Stimulated activated naive B cell treated with anti-CD40 and anti-IgM and Interleukin-4, amounts not matched to agents 10 μg/mL and 1 μg/mL and 100 μg/mL, for 72 hours (primary cell): ENCODE measurements around the gene FAM50B.
"Not testable (repeated sequence)": the region's sequence is repeated elsewhere in the genome, so short reads cannot be mapped to it uniquely, and the experiment has no call there.

Source experiments
- ATAC-seq, 2 donors: fragments of 150-1000 bp; cut with Tn5 transposase; replicated peaks; 2 replicates each; pipeline ENCODE4 v1.10.0; 2021; ENCODE audit warnings: moderate library complexity in 1 of 2
- DNase-seq: peaks from one replicate; pipeline ENCODE4 v3.0.0; 2021
- H3K27ac Mint-ChIP-seq: one replicate; pipeline ENCODE4 v1.8.0; 2022; ENCODE audit warnings: mild to moderate bottlenecking, mixed read lengths
- H3K27me3 Mint-ChIP-seq, 2 donors: one replicate each; pipeline ENCODE4 v1.8.0; 2022; ENCODE audit warnings: mixed read lengths in 2 of 2
- H3K36me3 Mint-ChIP-seq, 2 donors: one replicate each; pipeline ENCODE4 v1.8.0; 2022; ENCODE audit warnings: mixed read lengths in 2 of 2, mild to moderate bottlenecking in 1 of 2
- H3K4me1 Mint-ChIP-seq, 2 donors: one replicate each; pipeline ENCODE4 v1.8.0; 2022; ENCODE audit warnings: mixed read lengths in 2 of 2, mild to moderate bottlenecking in 1 of 2
- H3K4me3 Mint-ChIP-seq, 2 donors: one replicate each; pipeline ENCODE4 v1.8.0; 2022; ENCODE audit warnings: mild to moderate bottlenecking in 2 of 2, mixed read lengths in 2 of 2, moderate library complexity in 1 of 2
- H3K9me3 Mint-ChIP-seq, 2 donors: one replicate each; pipeline ENCODE4 v1.8.0; 2022; ENCODE audit warnings: mixed read lengths in 2 of 2, mild to moderate bottlenecking in 1 of 2

The FAM50B gene

DNA sequence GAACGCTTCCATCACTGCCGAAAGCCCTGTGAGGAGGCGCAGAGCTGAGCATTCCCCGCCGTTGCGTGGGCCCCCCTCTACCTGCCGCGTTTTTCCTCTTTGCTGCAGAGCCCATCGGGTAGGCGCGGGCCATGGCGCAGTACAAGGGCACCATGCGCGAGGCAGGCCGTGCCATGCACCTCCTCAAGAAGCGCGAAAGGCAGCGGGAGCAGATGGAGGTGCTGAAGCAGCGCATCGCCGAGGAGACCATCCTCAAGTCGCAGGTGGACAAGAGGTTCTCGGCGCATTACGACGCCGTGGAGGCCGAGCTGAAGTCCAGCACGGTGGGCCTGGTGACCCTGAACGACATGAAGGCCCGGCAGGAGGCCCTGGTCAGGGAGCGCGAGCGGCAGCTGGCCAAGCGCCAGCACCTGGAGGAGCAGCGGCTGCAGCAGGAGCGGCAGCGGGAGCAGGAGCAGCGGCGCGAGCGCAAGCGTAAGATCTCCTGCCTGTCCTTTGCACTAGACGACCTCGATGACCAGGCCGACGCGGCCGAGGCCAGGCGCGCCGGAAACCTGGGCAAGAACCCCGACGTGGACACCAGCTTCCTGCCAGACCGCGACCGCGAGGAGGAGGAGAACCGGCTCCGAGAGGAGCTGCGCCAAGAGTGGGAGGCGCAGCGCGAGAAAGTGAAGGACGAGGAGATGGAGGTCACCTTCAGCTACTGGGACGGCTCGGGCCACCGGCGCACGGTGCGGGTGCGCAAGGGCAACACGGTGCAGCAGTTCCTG, 693 bp downstream of the FAM50B start:
- ATAC-seq (peak in 1 of 2 donors; percentile 13), DNase-seq (no peak)
- Mint-ChIP-seq H3K36me3 (peaks cover 4 to 14% of the 10 kb centered on the region in 2 donors), H3K4me1 (peaks cover 14 to 42% of the 10 kb centered on the region in 2 donors), H3K9me3 (peaks cover 0 to 2% of the 10 kb centered on the region in 2 donors), H3K27ac (peak overlapping the region; percentile 89), H3K4me3 (peak overlapping the region; percentile 84), H3K27me3 (no peaks in the 10 kb centered on the region)

GRCh38 chr6:3850451-3851203, 1.5 kb downstream of the FAM50B start:
- Mint-ChIP-seq H3K9me3 (peaks cover 0 to 2% of the 10 kb centered on the region in 2 donors), H3K4me3 (peak overlapping the region in 1 of 2 donors; percentile 19), H3K36me3 (peaks cover 4 to 14% of the 10 kb centered on the region in 2 donors), H3K27me3 (no peaks in the 10 kb centered on the region), H3K4me1 (peaks cover 9 to 34% of the 10 kb centered on the region in 2 donors), H3K27ac (no peak overlapping the region)
- ATAC-seq (peak in 1 of 2 donors; percentile 14), DNase-seq (peak; percentile 7)

GRCh38 chr6:3851839-3852238, 2.7 kb downstream of the FAM50B start:
- peaks cover 0 to 2% of the 10 kb centered on the region in 2 donors for H3K9me3 Mint-ChIP-seq
- H3K27ac Mint-ChIP-seq: no peak overlapping the region
- H3K4me1 Mint-ChIP-seq: peaks cover 9 to 34% of the 10 kb centered on the region in 2 donors
- H3K4me3 Mint-ChIP-seq: no peak overlapping the region
- no peaks in the 10 kb centered on the region for H3K27me3 Mint-ChIP-seq
- DNase-seq (no peak), ATAC-seq (no peak)
- peaks cover 4 to 14% of the 10 kb centered on the region in 2 donors for H3K36me3 Mint-ChIP-seq

GRCh38 chr6:3852391-3852790, 3.2 kb downstream of the FAM50B start:
- Mint-ChIP-seq H3K27ac (no peak overlapping the region), H3K4me1 (peaks cover 9 to 34% of the 10 kb centered on the region in 2 donors), H3K9me3 (peaks cover 0 to 2% of the 10 kb centered on the region in 2 donors), H3K4me3 (no peak overlapping the region), H3K36me3 (peaks cover 4 to 14% of the 10 kb centered on the region in 2 donors), H3K27me3 (no peaks in the 10 kb centered on the region)
- ATAC-seq (no peak), DNase-seq (no peak)

DNA sequence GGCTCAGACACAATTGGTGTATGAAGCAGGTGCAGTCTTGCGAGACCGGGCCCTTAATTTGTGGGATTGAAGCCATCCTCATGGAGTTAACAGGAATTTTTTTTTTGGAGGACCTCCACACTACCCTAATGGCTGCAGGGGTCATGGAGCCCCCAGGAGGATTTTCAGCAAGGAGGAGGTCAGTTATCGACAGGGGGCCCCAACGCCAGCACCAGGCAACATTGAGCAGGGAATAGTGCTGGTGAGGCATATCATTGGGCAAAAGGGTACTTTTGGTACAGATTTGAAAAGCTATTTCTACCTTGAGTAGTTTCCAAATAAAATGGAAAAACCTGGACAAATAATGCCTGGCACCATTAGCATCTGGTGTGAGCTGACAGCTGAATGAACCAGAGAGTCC, 6.7 kb downstream of the FAM50B start:
- H3K36me3 Mint-ChIP-seq: peaks cover 0 to 1% of the 10 kb centered on the region in 2 donors
- H3K27me3 Mint-ChIP-seq: peaks cover under 1 to 4% of the 10 kb centered on the region in 2 donors
- DNase-seq (no peak), ATAC-seq (no peak)
- peaks cover 6 to 7% of the 10 kb centered on the region in 2 donors for H3K9me3 Mint-ChIP-seq
- H3K4me3 Mint-ChIP-seq: no peak overlapping the region
- H3K27ac Mint-ChIP-seq: no peak overlapping the region
- H3K4me1 Mint-ChIP-seq: peaks cover 1 to 4% of the 10 kb centered on the region in 2 donors

GRCh38 chr6:3856576-3856975, 7.4 kb downstream of the FAM50B start:
- Mint-ChIP-seq H3K9me3 (peaks cover 7 to 9% of the 10 kb centered on the region in 2 donors), H3K4me3 (no peak overlapping the region), H3K36me3 (no peaks in the 10 kb centered on the region), H3K4me1 (no peaks in the 10 kb centered on the region), H3K27ac (no peak overlapping the region), H3K27me3 (peaks cover 7 to 9% of the 10 kb centered on the region in 2 donors)
- no peak for ATAC-seq
- DNase-seq: no peak

- ATAC-seq (no peak), DNase-seq (no peak)
- H3K4me1 Mint-ChIP-seq: no peaks in the 10 kb centered on the region
- no peak overlapping the region for H3K27ac Mint-ChIP-seq
- no peaks in the 10 kb centered on the region for H3K36me3 Mint-ChIP-seq
- no peak overlapping the region for H3K4me3 Mint-ChIP-seq
- peaks cover 15 to 16% of the 10 kb centered on the region in 2 donors for H3K27me3 Mint-ChIP-seq
- H3K9me3 Mint-ChIP-seq: peaks cover 7 to 11% of the 10 kb centered on the region in 2 donors
Measured at GRCh38 chr6:3857468-3858456, 8.6 kb downstream of the FAM50B start.

GRCh38 chr6:3859878-3860552, 10.8 kb downstream of the FAM50B start:
- no peak for ATAC-seq
- H3K27ac Mint-ChIP-seq: no peak overlapping the region
- no peak overlapping the region for H3K4me3 Mint-ChIP-seq
- no peak for DNase-seq
- peaks cover 7 to 11% of the 10 kb centered on the region in 2 donors for H3K9me3 Mint-ChIP-seq
- no peaks in the 10 kb centered on the region for H3K36me3 Mint-ChIP-seq
- no peaks in the 10 kb centered on the region for H3K4me1 Mint-ChIP-seq
- peaks cover 20 to 21% of the 10 kb centered on the region in 2 donors for H3K27me3 Mint-ChIP-seq

DNA sequence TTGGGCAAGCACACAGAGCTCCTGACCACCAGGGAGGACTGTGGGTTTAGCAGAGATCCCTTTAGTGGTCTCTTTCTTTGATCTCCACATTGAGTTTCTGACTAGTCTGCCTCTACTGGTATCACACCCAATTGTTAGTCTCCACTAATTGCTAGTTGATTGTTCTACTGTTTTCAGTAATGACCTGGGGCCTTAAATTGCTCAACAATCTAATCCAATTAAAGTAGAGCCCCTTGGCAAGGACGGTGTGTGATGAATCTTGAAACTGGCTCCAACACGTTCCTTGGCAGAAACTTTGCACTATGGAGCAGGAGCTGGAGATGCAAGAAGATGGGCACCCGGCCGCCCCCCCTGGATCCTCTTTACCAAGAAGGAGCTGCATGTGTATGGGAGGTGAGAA, 12.3 kb downstream of the FAM50B start:
- Mint-ChIP-seq H3K4me3 (no peak overlapping the region), H3K27me3 (peaks cover 29 to 30% of the 10 kb centered on the region in 2 donors)

GRCh38 chr6:3862038-3862437, 12.9 kb downstream of the FAM50B start:
- H3K27ac Mint-ChIP-seq: no peak overlapping the region
- no peaks in the 10 kb centered on the region for H3K36me3 Mint-ChIP-seq
- peaks cover 34 to 35% of the 10 kb centered on the region in 2 donors for H3K27me3 Mint-ChIP-seq
- ATAC-seq (no peak), DNase-seq (no peak)
- no peaks in the 10 kb centered on the region for H3K4me1 Mint-ChIP-seq
- H3K4me3 Mint-ChIP-seq: no peak overlapping the region
- H3K9me3 Mint-ChIP-seq: peaks cover 7 to 12% of the 10 kb centered on the region in 2 donors

More for the DNA sequence above, 12.3 kb downstream of the FAM50B start:
- Mint-ChIP-seq H3K9me3 (peaks cover 7 to 12% of the 10 kb centered on the region in 2 donors), H3K27ac (no peak overlapping the region), H3K4me1 (no peaks in the 10 kb centered on the region), H3K36me3 (no peaks in the 10 kb centered on the region)
- DNase-seq (no peak), ATAC-seq (no peak)

DNA sequence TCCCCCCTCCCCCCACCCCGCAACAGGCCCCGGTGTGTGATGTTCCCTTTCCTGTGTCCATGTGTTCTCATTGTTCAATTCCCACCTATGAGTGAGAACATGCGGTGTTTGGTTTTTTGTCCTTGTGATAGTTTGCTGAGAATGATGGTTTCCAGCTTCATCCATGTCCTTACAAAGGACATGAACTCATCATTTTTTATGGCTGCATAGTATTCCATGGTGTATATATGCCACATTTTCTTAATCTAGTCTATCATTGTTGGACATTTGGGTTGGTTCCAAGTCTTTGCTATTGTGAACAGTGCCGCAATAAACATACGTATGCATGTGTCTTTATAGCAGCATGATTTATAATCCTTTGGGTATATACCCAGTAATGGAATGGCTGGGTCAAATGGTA, 14.1 kb downstream of the FAM50B start:
- ATAC-seq, H3K36me3 Mint-ChIP-seq, DNase-seq, H3K4me3 Mint-ChIP-seq, H3K4me1 Mint-ChIP-seq, H3K27ac Mint-ChIP-seq: not testable (repeated sequence)
- Mint-ChIP-seq H3K9me3 (peaks cover 5 to 12% of the 10 kb centered on the region in 2 donors), H3K27me3 (peaks cover 42% of the 10 kb centered on the region in 2 donors)

DNA sequence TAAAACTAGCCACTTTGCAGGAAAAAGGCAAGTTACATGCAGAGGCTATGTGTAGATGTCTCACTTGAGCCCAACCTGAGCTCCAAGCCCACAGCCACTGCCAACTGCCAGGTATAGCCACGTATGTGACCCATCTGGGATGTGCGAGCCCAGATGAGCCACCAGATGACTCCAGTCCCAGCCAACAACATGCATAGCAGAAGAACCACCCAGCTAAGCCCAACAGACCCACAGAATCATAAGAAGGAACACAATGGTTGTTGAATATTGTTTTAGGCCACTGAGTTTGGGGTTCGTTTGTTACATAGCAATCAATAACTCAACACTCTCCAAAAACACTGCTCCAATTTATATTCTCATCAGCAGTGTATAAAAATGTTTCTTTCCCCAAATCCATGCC, 16.3 kb downstream of the FAM50B start:
- Mint-ChIP-seq H3K27me3 (peaks cover 55 to 63% of the 10 kb centered on the region in 2 donors), H3K4me1 (peaks cover 0 to 2% of the 10 kb centered on the region in 2 donors), H3K36me3 (no peaks in the 10 kb centered on the region), H3K9me3 (peaks cover 0 to 6% of the 10 kb centered on the region in 2 donors), H3K27ac (no peak overlapping the region), H3K4me3 (no peak overlapping the region)
- no peak for ATAC-seq
- DNase-seq: no peak
